Measurements from ENCODE around the gene LTO1. TPM values are rescaled to one million over a fixed set of nuclear protein-coding genes. Genes with fewer than 3 reads are reported as not detected.

The LTO1 gene
- total RNA-seq, 6 experiments from 2014 or later: 23.2 to 28.5 (median 25.6) TPM

GRCh38 chr11:69643646-69644045 lies 31.5 kb downstream of the LTO1 start:
- peaks cover 58% of the 10 kb centered on the region for H3K27me3 Mint-ChIP-seq (ENCODE audit: insufficient read depth)
- peak; percentile 41 for TF ChIP-seq CTCF (IDR thresholded peaks at IDR 0.05)

GRCh38 chr11:69642913-69643632 lies 32.1 kb downstream of the LTO1 start:
- no peak for DNase-seq
- peak overlapping the region; percentile 95 for H3K4me3 Mint-ChIP-seq
- peaks cover 39% of the 10 kb centered on the region for H3K4me1 Mint-ChIP-seq (ENCODE audit: low read depth)
- peaks cover 42% of the 10 kb centered on the region for H3K36me3 Mint-ChIP-seq (ENCODE audit: low read depth)
- H3K9me3 Mint-ChIP-seq: peaks cover 14% of the 10 kb centered on the region
- H3K27me3 Mint-ChIP-seq (ENCODE audit: insufficient read depth): peaks cover 52% of the 10 kb centered on the region
- TF ChIP-seq CTCF (IDR thresholded peaks at IDR 0.05): peak; percentile 94
- H3K27ac Mint-ChIP-seq: peak overlapping the region; percentile 94

More at GRCh38 chr11:69643646-69644045, 31.5 kb downstream of the LTO1 start:
- Mint-ChIP-seq H3K36me3 (ENCODE audit: low read depth) (peaks cover 42% of the 10 kb centered on the region), H3K4me1 (ENCODE audit: low read depth) (peaks cover 41% of the 10 kb centered on the region), H3K9me3 (peaks cover 14% of the 10 kb centered on the region), H3K27ac (peak overlapping the region; percentile 94), H3K4me3 (peak overlapping the region; percentile 95)
- no peak for DNase-seq

GRCh38 chr11:69642549-69642912 lies 32.6 kb downstream of the LTO1 start:
- no peak for DNase-seq
- Mint-ChIP-seq H3K36me3 (ENCODE audit: low read depth) (peaks cover 38% of the 10 kb centered on the region), H3K9me3 (peaks cover 14% of the 10 kb centered on the region), H3K4me3 (peak overlapping the region; percentile 96), H3K27ac (peak overlapping the region; percentile 57), H3K4me1 (ENCODE audit: low read depth) (peaks cover 34% of the 10 kb centered on the region), H3K27me3 (ENCODE audit: insufficient read depth) (peaks cover 47% of the 10 kb centered on the region)
- TF ChIP-seq CTCF (IDR thresholded peaks at IDR 0.05): no peak

GRCh38 chr11:69641681-69642548 lies 33.2 kb downstream of the LTO1 start:
- no peak for TF ChIP-seq CTCF (IDR thresholded peaks at IDR 0.05)
- peaks cover 41% of the 10 kb centered on the region for H3K27me3 Mint-ChIP-seq (ENCODE audit: insufficient read depth)
- H3K4me1 Mint-ChIP-seq (ENCODE audit: low read depth): peaks cover 28% of the 10 kb centered on the region
- peak overlapping the region; percentile 96 for H3K4me3 Mint-ChIP-seq
- H3K27ac Mint-ChIP-seq: peak overlapping the region; percentile 98
- H3K9me3 Mint-ChIP-seq: peaks cover 12% of the 10 kb centered on the region
- no peak for DNase-seq
- H3K36me3 Mint-ChIP-seq (ENCODE audit: low read depth): peaks cover 32% of the 10 kb centered on the region

GRCh38 chr11:69640995-69641581 lies 34.1 kb downstream of the LTO1 start, which contains the start of gene CCND1:
Gene CCND1, plus strand, starts transcription at chr11:69641156. Its CDS starts 158 bp downstream, at chr11:69641314.
- Mint-ChIP-seq H3K4me1 (ENCODE audit: low read depth) (peaks cover 27% of the 10 kb centered on the region), H3K27me3 (ENCODE audit: insufficient read depth) (peaks cover 34% of the 10 kb centered on the region), H3K27ac (peak within 1 kb of the TSS; percentile 98), H3K9me3 (peaks cover 11% of the 10 kb centered on the region), H3K36me3 (ENCODE audit: low read depth) (peaks cover 30% of the 10 kb centered on the region), H3K4me3 (peak within 1 kb of the TSS; percentile 96)
- peak; percentile 95 for DNase-seq
- TF ChIP-seq CTCF (IDR thresholded peaks at IDR 0.05): peak; percentile 27; the same call in 1 of the 2 replicates
